NCI-H2107 (cell line): ENCODE data around the gene MARK3.
"Not testable (repeated sequence)": the region's sequence is repeated elsewhere in the genome, so short reads cannot be mapped to it uniquely, and the experiment has no call there.

ENCODE experiments used
- DNase-seq: peaks from one replicate; lab custom pipeline; 2025; lab: John Stamatoyannopoulos, UW

MARK3 gene

DNA sequence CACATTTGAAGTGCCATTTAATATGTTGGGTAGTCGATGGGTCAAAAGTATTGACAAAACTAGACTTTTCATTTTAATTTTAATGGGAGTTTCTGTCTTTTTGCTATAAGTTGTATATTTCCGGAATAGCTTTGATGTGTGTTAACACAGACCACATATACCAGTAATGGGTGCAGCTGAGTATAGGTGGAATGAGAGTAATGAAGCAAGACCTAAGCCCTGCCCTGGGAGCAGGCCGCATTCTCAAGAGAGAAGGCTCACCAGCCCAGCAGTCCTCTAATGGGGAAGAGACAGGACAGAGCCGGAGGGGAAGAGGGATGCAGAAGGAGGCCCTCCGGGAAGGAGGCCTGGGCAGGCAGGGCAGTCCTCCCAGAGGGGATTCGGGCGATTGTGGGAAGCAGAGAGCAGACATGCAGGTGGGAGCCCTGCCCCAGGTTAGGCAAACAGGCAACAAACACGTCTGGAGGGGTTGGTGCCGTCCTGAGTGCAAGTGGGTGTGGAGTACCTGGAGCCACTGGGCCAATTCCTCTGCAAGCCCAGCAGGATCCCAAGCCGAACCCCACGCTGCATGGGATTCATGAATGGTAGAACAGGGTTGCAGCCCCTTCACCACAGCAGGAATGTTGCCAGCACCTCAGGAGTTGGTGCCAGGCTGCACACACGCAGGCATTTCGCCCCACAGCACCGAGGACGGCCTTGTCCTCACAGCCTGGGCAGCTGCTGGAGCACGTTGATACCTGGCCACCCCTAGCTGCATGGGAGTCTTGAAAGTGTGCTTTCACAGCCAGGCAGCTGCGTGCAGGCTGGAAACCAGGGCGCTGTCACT lies 129.6 kb downstream of the MARK3 start:
- no peak for DNase-seq

DNA sequence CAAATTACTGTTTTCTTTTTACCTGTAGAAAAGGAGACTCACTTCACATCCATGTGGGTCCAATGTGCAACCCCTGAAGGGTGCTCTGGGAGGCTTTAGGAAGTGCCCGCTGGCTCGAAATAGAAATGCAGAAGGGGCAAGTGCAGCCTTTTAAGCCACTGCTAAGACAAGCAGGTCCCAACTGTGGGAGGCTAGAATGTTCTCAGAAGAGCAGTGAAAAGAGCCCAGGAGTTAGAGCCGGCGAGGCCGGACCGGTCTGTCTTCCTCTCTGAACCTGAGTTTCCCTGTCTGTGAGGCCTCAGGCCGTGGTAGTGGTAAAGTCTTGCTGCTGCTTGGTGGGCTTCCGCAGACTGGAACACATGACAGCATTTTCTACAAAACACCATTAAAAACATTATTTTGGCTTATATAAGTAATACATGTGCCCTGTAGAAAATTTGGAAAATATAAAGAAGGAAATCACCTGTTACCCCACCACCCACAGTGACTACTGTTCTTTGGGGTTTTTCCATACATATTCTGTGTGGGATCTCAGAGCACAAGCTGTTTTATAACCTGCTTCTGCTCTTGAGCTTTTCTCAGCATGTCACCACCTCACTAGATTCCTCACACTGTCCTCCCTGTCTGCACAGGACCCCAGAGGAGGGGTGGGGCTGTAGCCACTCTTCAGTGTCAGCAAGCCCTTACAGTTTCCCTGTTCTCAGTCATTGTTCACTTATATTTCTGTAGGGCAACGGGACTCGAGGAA lies 131.4 kb downstream of the MARK3 start:
- no peak for DNase-seq

DNA sequence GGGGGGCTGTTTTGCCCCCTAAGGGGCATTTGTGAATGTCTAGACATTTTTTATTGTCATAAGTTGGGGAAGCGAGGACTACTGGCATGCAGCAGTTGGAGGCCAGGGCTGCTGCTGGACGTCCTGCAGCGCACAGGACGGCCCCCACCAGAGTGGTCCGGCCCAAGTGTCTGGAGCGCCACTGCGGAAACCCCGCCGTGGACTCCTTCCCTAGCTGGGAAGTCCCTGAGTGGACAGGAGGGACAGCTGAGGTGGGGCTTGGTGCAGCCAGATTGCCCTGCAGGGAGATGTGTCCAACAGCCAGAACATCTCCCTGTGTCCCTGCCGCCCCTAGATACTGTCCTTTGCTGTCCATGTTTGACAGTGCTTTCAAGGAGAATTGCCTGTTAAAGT lies 132.0 kb downstream of the MARK3 start:
- DNase-seq, result no peak

DNA sequence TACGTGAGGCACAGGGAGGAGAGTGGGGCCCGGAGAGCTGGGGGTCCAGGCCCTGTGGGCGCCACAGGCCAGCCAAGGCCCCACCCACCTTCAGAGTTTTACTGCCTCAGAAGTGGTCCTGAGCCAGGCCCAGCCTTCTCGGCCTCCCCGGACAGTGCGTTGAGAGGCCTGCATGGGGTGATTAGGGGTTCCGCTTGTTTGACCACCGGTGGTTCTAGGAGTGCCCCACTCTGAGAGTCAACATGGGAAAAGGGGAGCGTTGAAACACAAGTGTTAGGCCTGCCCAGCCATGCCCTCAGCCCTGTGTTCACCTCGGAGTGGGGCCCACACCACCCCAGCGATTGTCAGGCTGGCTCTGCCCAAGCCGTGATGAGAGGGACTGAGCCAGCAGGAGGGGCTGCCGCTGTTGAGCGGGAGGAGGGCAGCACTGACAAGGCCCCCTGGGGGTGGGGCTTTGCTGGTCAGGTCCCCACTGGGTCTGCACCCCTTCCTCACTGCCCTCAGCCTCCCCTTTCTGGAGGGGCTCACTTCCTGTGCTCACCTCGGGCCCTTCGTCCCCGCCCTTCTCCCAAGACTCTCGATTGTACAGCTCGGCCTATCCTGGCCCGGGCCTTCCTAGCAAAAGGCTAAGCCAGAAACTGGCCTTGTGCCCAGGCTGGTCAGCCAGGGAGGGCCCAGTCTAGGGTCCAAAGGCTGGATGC lies 132.7 kb downstream of the MARK3 start:
- DNase-seq, result no peak

DNA sequence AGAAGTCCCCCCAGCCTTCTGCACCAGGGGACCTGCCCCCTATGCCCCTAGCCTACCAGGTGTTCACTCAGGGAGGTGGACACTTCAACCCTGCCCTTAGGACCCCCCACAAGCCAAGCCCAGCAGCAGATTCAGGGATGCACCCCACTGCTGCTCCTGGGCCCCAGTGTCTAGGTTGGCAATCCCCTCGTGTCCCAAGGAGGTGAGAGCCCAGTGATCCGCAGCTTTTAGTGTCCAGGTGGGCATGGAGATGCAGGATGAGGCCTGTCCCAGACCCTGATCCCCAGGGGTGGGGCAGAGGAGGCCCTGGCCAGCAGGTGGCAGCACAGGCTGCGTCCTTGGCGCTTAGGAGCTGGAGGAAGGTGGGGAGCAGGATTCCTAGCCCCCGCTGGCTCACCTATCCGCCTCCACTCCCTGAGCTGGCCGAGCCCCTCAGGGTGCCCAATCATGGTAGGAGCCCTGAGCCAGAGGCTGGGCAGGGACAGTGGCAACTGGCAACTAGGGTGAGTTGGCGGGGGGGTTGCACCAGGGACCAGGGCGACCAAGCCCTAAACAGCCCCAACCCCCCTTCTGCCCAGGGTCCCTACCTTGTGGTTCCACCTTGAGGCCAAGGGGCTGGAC lies 133.3 kb downstream of the MARK3 start:
- peak; percentile 67 for DNase-seq

DNA sequence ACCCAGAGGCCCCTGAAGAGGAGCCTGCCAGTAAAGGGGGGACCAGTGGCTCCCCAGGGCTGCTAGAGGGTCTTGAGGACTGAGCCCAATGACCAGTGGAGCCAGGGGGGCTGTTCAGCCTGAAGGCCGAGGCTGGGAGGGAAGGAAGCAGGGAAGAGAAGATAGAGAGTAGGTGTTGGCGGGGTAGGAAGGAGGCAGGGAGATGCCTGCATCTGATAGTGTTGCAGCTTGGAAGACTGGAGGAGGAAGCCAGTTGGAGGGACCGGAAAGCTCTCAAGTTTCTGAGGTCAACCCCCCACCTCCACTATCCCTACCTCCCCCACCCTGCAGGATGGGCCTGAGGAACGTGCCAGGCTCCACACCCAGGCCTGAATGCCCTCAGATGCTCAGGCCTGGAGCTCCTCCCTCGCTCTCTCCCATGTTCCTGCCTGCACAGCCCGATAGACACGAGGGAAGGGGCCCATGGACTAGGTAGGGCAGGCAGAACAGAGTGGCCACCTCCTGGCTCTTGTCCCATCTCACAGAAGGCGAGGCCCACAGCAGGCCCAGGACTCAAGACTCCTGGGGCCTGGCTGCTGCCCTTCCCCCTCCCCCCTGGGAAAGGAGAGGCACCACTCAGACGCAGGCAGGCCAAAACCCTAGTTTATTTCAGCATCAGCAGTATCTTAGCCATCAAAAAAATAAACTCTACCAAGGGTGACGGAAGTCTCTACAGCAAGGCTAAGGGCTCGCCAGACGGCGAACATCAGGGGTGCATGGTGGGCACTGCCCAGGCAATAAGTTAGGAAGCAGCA lies 134.0 kb downstream of the MARK3 start:
- no peak for DNase-seq

DNA sequence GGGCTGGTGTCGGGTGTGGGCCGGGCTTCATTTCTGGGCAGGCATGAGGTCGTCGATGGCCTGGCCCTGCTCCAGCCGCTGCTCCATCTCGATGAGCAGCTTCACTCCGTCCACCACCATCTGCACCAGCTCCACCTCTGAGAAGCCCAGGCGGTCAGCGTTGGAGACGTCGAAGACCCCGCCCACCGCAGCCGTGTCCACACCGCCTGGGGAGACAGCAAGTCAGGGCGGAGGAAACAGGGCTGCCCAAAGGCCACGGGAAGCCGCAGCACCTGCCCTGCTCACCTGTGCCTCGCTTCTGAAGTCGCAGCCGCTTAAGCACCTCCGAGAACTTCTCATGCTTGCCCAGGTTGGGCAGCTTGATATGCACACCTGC lies 134.6 kb downstream of the MARK3 start:
- no peak for DNase-seq

DNA sequence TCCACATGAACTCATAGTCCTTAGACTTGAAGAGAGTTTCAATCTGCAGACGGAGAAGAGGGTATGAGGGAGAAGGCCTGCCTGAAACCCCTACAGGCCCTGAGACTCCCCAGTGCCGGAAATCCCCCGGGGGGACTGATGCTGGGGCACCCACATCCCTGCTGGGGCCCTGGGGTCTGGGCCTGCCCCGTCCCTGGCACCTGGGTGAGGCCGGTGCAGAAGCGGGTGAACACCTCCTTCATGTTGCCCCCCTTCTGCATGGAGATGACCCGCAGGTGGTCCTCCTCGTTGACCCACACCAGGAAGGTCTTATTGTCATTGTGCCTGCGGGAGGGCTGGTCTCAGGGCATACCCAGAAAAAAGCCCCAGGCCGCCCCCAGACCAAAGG lies 135.0 kb downstream of the MARK3 start:
- no peak for DNase-seq

DNA sequence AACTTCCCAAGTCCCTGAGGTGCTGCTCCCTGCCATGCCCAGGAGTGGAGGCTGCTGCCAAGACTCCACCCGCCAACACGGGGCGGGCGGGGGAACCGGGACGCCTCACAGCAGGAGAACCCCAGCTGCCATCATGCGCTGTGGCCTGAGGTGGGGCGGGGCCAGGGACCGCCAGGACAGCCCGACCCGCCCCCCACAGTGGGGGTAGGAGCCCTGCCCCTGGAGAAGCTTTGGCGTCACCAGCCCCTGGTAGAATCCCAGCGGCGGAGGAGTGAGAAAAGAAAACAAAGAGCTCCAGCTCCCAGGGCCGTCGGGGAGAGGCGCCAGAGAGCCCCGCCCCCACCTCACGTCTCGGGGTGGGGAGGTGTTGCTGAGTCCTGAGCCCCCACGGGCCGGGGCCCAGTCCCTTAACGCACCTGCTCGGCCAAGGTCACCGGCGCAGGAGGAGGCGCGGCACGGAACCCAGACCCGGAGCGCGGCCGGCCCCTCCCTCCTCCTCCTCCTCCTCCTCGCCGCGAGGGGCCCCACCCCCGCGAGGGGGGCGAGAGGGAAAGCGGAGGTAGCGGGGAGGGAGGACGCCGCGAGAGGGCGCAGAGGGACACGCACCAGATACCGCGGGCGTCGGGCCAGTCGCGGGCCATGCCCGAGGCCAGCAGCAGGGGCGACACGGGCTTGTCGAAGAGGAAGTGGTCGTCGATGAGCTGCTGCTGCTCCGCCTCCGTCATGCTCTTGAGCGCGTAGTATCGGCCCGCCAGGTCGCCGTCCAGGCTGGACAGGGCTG lies 135.6 kb downstream of the MARK3 start:
- DNase-seq, result peak; percentile 77

DNA sequence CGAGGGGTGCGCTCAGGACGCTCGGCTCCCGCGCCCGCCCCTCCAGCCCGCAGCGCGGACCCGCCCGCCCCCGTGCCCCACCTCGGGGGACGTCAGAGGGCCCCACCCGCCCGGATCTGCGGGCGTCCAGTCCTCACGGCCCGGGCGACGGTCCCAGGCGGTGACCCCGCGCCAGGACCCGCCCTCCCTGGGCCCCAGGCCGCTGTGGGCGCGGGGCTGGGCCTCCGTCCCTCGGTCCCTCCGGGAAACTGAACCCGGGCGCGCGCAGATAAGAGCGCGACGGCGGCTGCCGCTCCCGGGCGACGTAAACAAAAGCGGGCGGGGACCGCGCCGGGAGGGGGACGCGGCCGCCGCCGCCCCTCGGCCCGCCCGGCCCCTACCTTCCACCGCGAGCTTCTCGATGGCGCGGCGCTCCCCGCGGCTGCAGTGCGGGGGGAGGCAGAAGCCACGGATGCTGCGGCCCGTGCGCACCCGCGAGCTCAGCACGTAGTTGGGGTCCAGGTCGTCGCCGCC lies 136.3 kb downstream of the MARK3 start:
- DNase-seq, result no peak

DNA sequence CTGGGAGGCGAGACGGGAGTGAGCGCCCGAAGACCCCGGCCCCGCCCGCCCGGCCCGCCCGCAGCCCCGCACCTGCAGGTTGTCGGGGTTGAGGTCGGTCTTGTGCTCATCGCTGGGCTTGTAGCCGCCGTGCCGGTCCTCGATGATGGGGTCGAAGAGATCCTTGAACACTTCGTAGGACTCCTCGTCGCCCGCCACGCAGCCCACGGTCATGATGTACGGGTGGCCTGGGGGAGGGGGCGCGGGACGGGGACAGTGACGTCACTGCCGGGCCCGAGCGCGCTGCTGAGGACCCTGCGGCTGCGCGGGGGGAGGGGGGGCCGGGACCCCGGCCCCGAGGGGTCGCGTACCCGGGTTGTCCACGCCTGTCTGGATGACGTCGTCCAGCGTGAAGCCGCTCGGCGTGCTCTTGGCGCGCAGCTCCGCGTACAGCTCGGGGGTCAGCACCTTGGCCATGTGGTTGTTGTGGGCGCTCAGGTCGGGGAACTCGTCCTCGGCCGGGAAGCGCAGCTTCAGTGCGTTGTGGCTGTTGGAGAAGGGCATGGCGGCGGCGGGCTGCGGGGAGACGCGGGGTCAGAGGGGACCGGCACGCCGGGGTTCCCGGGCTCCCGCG lies 136.8 kb downstream of the MARK3 start:
- no peak for DNase-seq

DNA sequence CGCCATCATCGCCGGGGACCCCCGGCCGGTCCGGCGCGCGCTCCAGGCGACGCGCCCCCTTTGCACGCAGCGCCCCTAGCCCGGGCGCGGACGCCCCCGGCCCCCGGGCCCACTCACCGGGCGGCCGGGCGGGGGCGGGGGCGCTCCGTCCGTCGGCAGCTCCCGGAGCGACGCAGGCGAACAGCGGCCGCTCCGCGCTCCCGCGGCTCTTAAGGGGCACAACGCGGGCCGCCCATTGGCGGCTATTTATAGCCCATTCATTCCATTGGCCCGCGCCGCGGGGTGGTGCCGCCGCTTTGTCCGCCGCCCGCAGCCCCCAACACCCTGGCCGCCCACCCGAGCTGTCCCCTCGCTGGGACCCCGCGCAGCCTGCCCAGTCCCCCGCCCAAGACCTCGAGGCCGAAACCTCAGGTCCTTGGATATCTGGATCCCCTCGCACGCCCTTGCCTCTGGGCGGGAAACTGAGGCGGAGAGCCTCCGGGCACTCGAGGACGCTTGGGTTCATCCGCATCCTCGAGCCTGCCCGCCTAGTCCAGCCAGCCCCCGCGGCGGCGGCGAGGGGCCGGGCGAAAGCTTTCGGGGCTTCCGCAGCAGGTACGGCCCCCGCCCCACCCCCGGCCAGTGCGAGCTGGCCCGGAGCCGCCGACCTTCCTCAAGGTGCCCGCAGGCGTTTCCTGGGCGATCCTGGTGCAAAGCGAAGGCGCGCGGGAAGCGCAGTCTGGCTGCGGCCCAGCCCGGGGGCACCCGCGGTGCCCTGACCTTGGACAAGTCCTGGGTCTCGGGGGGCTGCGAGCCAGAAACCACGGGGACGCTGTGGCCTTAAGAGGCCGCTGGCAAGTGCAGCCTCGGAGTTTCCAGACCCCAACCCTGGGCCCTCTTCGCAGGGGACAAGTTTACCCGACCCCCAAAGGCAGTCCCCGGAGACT lies 137.7 kb downstream of the MARK3 start, which contains the start of gene CKB:
TSS of gene CKB (minus strand) at position 182 of the 926 bp plus-strand sequence. CDS start 337 bp downstream, outside the sequence.
- peak; percentile 72 for DNase-seq

DNA sequence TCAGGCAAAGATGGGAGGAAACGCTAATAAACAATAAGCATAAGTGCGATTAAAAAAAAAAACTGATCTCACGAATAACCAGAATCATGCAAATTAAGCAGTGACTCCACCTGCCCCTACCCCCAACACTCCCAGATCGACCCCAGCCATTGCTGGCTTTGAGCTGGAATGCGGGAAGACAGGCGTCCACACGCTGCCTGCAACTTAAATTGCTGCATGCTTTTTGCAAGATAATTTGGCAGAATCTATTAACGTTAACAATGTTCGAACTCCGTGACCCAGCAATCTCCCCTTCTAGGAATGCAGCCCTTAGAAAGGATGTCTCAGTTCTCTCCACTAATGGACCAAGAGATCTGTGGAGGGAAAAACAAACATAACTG lies 138.3 kb downstream of the MARK3 start:
- no peak for DNase-seq

DNA sequence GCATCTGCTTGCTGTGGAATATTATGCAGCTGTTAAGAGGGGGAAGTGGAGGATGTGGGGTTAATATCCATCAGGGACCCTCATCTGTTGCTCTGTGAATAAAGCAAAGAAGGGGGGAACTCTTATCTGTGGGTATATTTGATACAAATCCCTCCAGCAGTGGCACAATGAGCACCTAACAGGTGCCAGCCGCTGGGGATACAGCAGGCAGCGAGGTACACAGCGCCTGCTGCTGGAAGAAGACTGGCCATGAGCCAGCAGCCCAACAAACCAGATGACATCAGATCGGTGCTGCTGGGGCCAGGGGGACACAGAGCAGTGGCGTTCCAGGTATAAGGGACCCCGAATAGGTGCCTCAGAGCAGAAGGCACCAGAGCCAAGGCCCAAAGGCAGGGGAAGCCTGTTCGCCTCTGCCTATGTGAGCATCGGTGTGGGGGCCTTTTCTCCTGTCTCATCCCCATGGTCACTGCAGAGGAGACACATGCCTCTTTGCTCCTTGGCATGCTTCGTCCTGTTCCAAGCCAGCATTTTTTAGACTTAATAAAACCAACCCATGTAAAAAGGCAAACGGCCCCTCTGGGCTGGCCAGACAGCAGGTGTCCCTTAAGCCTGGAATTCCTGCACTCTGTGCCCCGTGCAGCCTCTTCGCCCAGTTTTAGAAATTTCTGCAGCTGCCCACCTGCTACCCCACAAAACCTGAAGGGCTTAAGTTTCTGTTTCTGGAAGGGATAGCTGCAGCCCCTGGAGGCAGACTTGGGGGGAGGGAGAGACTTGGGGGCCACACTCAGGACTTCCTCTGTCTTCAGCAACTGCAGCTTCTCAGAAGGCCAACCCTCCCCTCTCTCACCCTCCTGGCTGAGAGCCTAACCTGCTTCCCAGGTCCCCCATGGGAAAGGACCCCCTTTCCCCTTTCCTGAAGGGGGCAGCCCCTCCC lies 139.1 kb downstream of the MARK3 start:
- DNase-seq, result no peak

DNA sequence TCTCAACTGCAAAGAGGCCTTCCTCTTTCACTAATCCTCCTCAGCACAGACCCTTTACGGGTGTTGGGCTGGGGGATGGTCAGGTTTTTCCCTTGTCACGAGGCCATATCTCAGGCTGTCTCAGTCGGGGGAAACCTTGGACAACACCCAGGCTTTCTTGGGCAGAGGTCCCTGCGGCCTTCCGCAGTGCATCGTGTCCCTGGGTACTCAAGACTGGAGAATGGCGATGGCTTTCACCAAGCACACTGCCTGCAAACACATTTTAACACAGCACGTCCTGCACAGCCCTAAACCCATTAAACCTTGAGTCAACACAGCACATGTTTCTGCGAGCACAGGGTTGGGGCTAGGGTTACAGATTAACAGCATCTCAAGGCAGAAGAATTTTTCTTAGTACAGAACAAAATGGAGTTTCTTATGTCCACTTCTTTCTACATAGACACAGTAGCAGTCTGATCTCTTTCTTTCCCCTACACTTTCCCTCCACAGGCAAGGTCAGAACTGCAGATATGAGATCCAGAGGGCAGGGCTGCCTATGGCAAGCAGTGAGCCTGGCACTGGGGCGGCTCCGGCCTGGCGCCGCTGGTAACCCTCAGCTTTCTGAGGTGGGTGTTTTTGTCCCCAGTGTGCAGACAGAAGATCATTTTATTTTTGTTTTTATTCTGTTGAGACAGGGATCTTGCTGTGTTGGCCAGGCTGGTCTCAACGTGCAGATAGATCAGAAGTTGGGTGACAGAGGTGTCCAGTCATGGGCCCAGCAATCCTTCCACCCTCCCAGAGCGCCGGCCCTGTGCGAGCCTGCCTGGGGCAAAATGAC lies 140.4 kb downstream of the MARK3 start:
- DNase-seq, result not testable (repeated sequence)

DNA sequence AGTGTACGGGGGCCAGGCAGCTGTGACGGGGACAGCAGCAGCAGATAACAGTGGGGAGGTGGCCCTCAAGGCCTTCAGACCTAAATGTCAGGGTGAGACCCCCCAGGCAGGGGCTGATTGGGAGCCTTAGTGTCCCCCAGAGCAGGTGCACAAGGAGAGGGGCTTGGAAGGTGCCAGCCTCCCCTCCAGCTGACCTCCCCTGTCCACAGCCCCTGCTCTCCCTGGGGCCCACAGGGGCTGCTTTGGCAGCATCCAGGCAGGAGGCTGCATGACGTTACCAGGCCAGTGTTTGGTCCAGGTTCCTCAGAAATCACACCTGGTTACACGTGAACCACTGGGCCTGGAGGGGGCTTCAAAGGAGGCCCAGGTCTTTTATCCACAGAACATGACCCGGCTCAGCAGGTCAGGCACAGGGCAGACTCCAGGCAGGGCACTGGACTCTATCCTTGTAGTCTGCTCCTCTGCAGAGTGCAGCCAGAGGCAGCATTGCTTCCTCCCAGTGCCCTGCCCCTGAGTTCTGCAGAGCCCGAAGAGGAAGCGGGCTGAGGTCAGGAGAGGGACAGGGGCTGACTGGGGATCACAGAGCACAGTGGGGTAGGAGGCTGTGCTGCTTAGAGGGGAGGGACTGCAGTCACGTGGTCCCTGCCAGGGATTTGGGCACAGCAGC lies 141.2 kb downstream of the MARK3 start:
- no peak for DNase-seq

DNA sequence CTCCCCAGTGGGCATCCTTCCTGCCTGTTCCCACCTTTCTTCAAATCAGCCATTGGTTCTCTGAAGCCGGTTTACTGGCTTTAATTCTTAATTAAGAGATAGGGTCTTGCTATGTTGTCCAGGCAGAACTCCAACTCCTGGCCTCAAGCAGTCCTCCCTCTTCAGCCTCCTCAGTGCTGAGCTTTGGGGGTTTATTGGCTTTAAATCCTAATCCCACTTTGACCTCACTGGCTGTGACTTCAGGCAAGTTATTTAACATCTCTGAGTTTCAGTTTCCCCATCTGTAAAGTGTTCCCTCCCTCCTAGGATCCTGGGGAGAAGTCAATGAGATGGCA lies 141.7 kb downstream of the MARK3 start:
- no peak for DNase-seq
